Trophoblast cell (in vitro differentiated cells and primary cell): Measurements from ENCODE around the gene KIF26B.
A peak's percentile ranks its signal among the peaks of the same experiment; 100 is the strongest.

ENCODE experiments used
- DNase-seq, 2 donors: peaks; one replicate each; pipeline ENCODE4 v3.0.0-alpha.2; 2016
- H2AFZ ChIP-seq: 2 replicates; pipeline ENCODE4 v1.6.1; 2013; ENCODE audit warnings: low read length, moderate library complexity, mild to moderate bottlenecking; ENCODE audit not compliant: insufficient read depth, poor library complexity
- H2AK5ac ChIP-seq: 2 replicates; pipeline ENCODE4 v1.6.1; 2013; ENCODE audit warnings: mild to moderate bottlenecking, low read length
- H2BK120ac ChIP-seq: 2 replicates; pipeline ENCODE4 v1.6.1; 2013; ENCODE audit warnings: low read length, mild to moderate bottlenecking, moderate library complexity; ENCODE audit not compliant: insufficient read depth, poor library complexity
- H2BK12ac ChIP-seq: 2 replicates; pipeline ENCODE4 v1.6.1; 2013; ENCODE audit warnings: mild to moderate bottlenecking, low read length, moderate library complexity
- H2BK5ac ChIP-seq: 2 replicates; pipeline ENCODE4 v1.6.1; 2013; ENCODE audit warnings: low read length, low read depth, moderate library complexity, mild to moderate bottlenecking; ENCODE audit not compliant: poor library complexity
- H3K14ac ChIP-seq: 2 replicates; pipeline ENCODE4 v1.6.1; 2013; ENCODE audit warnings: mild to moderate bottlenecking, low read length
- H3K18ac ChIP-seq: 2 replicates; pipeline ENCODE4 v1.6.1; 2013; ENCODE audit warnings: mild to moderate bottlenecking, low read length
- H3K23ac ChIP-seq: 2 replicates; pipeline ENCODE4 v1.6.1; 2013; ENCODE audit warnings: low read length
- H3K27ac ChIP-seq: 2 replicates; pipeline ENCODE4 v1.5.1; 2013; ENCODE audit warnings: low read depth, mild to moderate bottlenecking, inconsistent platforms, low read length, moderate library complexity
- H3K27me3 ChIP-seq: 2 replicates; pipeline ENCODE4 v1.6.1; 2013; ENCODE audit warnings: inconsistent platforms, mild to moderate bottlenecking, low read length, moderate library complexity; ENCODE audit not compliant: insufficient read depth
- H3K36me3 ChIP-seq, 2 experiments: 1 replicate in 1 of 2; 2 replicates in 1 of 2; pipeline ENCODE4 v1.6.1; 2013; ENCODE audit warnings: low read length in 2 of 2, mild to moderate bottlenecking in 2 of 2, moderate library complexity in 1 of 2; ENCODE audit not compliant: insufficient read depth in 2 of 2, control insufficient read depth in 1 of 2
- H3K4ac ChIP-seq: 2 replicates; pipeline ENCODE4 v1.6.1; 2013; ENCODE audit warnings: low read depth, mild to moderate bottlenecking, low read length, moderate library complexity
- H3K4me1 ChIP-seq, 2 experiments: 1 replicate in 1 of 2; 2 replicates in 1 of 2; pipeline ENCODE4 v1.6.1; 2013; ENCODE audit warnings: low read length in 2 of 2, mild to moderate bottlenecking in 2 of 2, moderate library complexity in 1 of 2; ENCODE audit not compliant: insufficient read depth in 2 of 2, control insufficient read depth in 1 of 2
- H3K4me2 ChIP-seq: 2 replicates; pipeline ENCODE4 v1.6.1; 2013; ENCODE audit warnings: inconsistent platforms, mild to moderate bottlenecking, low read length, moderate library complexity
- H3K4me3 ChIP-seq: 2 replicates; pipeline ENCODE4 v1.5.1; 2013; ENCODE audit warnings: mild to moderate bottlenecking, low read depth, low read length, inconsistent platforms
- H3K79me1 ChIP-seq: one replicate; pipeline ENCODE4 v1.6.1; 2013; ENCODE audit warnings: low read length
- H3K79me2 ChIP-seq: 2 replicates; pipeline ENCODE4 v1.6.1; 2013; ENCODE audit warnings: low read length, mild to moderate bottlenecking; ENCODE audit not compliant: control insufficient read depth, insufficient read depth, poor library complexity
- H3K9ac ChIP-seq: 2 replicates; pipeline ENCODE4 v1.6.1; 2013; ENCODE audit warnings: mild to moderate bottlenecking, low read length
- H3K9me3 ChIP-seq: 2 replicates; pipeline ENCODE4 v1.6.1; 2013; ENCODE audit warnings: low read depth, mild to moderate bottlenecking, control low read depth, inconsistent platforms, low read length; ENCODE audit not compliant: insufficient read depth
- H4K12ac ChIP-seq: 2 replicates; pipeline ENCODE4 v1.6.1; 2013; ENCODE audit warnings: low read depth, mild to moderate bottlenecking, low read length, moderate library complexity
- H4K8ac ChIP-seq: 2 replicates; pipeline ENCODE4 v1.6.1; 2013; ENCODE audit warnings: low read depth, mild to moderate bottlenecking, low read length, moderate library complexity
- H4K91ac ChIP-seq: one replicate; pipeline ENCODE4 v1.6.1; 2013; ENCODE audit warnings: low read depth, mild to moderate bottlenecking, low read length, moderate library complexity
- WGBS: extraction: QIAGEN DNeasy Blood & Tissue Kit; methylation state at CpG from one replicate; pipeline ENCODE4 v1.1.7; 2013; ENCODE audit warnings: missing lambda C conversion rate; ENCODE audit not compliant: insufficient read length, insufficient coverage; ENCODE audit errors: extremely low coverage; 5-methylcytosine and 5-hydroxymethylcytosine counted together

The KIF26B gene

DNA sequence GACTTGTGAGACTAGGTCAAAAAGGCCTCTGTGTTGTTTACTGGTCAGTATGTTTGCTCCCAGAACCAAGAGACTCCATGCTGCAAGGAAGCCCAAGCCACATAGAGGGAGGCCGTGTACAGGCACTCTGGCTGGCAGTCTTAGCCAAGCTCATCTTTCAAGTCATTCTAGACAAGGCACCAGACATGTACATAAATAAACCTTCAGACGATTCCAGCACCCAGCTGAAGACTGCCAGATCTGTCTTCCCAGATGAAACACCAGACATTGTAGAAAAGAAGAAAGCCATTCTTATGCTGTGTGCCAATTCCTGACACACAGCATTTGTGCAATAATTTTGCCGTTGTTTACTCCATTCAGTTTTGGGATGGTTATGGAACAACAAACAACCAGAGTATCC is 595.5 kb downstream of the KIF26B start:
- peaks cover 4% of the 10 kb centered on the region for H3K79me2 ChIP-seq
- H4K8ac ChIP-seq, result peak overlapping the region; percentile 22
- no peak overlapping the region for H3K23ac ChIP-seq
- H3K27me3 ChIP-seq, result no peaks in the 10 kb centered on the region
- H2BK120ac ChIP-seq, result peak overlapping the region; percentile 41
- peaks cover 22 to 26% of the 10 kb centered on the region in 2 experiments for H3K4me1 ChIP-seq
- no peak for DNase-seq
- H2AK5ac ChIP-seq, result no peak overlapping the region
- H4K91ac ChIP-seq, result peak overlapping the region; percentile 79
- no peak overlapping the region for H3K4ac ChIP-seq
- H2BK12ac ChIP-seq, result peak overlapping the region; percentile 85
- H4K12ac ChIP-seq, result no peak overlapping the region
- no peak overlapping the region for H3K18ac ChIP-seq
- H3K79me1 ChIP-seq, result peaks cover 21% of the 10 kb centered on the region
- peak overlapping the region; percentile 53 for H2BK5ac ChIP-seq
- H2AFZ ChIP-seq, result no peak overlapping the region
- H3K9me3 ChIP-seq, result no peaks in the 10 kb centered on the region
- no peak overlapping the region for H3K4me2 ChIP-seq
- H3K14ac ChIP-seq, result no peak overlapping the region
- H3K27ac ChIP-seq, result peak overlapping the region; percentile 24
- H3K36me3 ChIP-seq, result no peaks in the 10 kb centered on the region
- WGBS, result no CpG with 5 or more reads among the region's 3 CpGs
- no peak overlapping the region for H3K9ac ChIP-seq
- H3K4me3 ChIP-seq, result no peak overlapping the region

DNA sequence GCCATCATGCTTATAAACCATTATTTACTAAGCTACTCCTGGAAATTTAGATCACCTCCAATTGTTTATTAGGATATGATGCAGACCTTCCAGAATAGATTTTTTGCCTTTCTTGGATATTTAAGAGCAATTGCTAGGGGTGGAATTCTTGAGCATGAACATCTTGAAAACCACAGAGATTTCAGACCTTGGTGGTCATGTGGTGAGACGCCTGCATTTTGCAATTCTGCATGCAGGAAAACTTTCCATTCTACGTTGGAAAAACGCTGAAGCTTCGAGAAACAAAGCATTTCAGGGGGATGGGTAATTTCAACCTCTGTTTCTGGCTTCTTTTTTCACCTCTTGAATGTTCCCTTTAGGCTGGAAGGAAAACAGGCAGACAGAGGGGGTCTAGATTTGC is 596.3 kb downstream of the KIF26B start:
- DNase-seq, result peak in 1 of 2 donors; percentile 38
- no peaks in the 10 kb centered on the region for H3K27me3 ChIP-seq
- no peak overlapping the region for H3K9ac ChIP-seq
- no peaks in the 10 kb centered on the region for H3K36me3 ChIP-seq
- no peak overlapping the region for H4K91ac ChIP-seq
- no peak overlapping the region for H3K23ac ChIP-seq
- peaks cover 22 to 26% of the 10 kb centered on the region in 2 experiments for H3K4me1 ChIP-seq
- no peak overlapping the region for H4K8ac ChIP-seq
- no peak overlapping the region for H3K4me3 ChIP-seq
- H2AK5ac ChIP-seq, result no peak overlapping the region
- H2BK120ac ChIP-seq, result no peak overlapping the region
- no peak overlapping the region for H3K4me2 ChIP-seq
- peak overlapping the region; percentile 88 for H3K27ac ChIP-seq
- H3K9me3 ChIP-seq, result no peaks in the 10 kb centered on the region
- peaks cover 4% of the 10 kb centered on the region for H3K79me2 ChIP-seq
- H4K12ac ChIP-seq, result no peak overlapping the region
- H3K4ac ChIP-seq, result no peak overlapping the region
- WGBS, result no CpG with 5 or more reads among the region's 4 CpGs
- no peak overlapping the region for H3K18ac ChIP-seq
- peaks cover 21% of the 10 kb centered on the region for H3K79me1 ChIP-seq
- H3K14ac ChIP-seq, result no peak overlapping the region
- H2BK5ac ChIP-seq, result no peak overlapping the region
- H2BK12ac ChIP-seq, result no peak overlapping the region
- H2AFZ ChIP-seq, result no peak overlapping the region

DNA sequence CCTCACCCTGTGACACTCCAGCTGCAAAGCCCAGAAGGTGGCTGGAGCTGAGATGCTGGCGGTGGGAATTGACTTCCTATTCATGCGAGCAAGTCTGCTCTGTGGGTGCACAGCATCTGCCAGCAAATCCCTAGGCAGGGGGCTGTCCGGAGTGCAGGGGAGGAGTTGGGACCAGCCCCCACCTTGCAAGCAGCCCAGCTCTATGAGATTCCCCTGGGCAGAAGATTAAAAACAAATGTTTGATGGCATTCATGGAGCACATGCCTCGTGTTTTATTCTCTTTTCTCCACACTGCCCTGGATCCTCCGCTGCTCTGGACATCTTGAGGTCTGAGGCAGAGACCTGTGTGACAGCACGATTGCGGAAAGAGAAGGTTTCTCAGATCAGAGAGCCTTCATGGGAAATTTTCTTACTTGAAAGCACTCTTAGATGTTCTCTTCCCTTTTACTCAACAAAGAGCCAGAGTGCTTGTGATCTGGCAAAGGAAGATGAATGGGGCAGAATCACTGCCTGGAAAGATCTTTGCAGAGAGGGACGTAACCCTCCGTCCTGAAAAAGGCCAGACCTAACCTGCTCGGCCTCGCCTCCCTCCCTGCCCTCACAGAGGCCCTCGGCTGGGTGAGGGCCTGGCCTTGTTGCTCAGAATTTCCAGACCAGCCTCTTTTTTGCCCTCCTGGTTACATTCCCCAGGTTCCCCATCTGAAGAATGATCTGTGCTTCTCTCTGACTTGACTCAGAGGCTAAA is 597.1 kb downstream of the KIF26B start:
- Histone ChIP-seq H2AK5ac (no peak overlapping the region), H4K8ac (peak overlapping the region; percentile 34), H3K79me2 (peaks cover 4% of the 10 kb centered on the region), H3K79me1 (peaks cover 21% of the 10 kb centered on the region), H3K4me3 (no peak overlapping the region), H2AFZ (peak overlapping the region; percentile 9), H3K14ac (peak overlapping the region; percentile 66), H2BK120ac (peak overlapping the region; percentile 37), H3K27ac (peak overlapping the region; percentile 88), H2BK12ac (peak overlapping the region; percentile 50), H3K4me1 (peaks cover 22 to 26% of the 10 kb centered on the region in 2 experiments), H4K12ac (no peak overlapping the region), H3K9ac (no peak overlapping the region), H3K4me2 (peak overlapping the region; percentile 3), H3K9me3 (no peaks in the 10 kb centered on the region), H4K91ac (peak overlapping the region; percentile 83), H3K27me3 (no peaks in the 10 kb centered on the region), H3K18ac (peak overlapping the region; percentile 13), H2BK5ac (peak overlapping the region; percentile 47), H3K4ac (peak overlapping the region; percentile 2), H3K36me3 (no peaks in the 10 kb centered on the region), H3K23ac (no peak overlapping the region)
- peak; percentile 18 to 70 for DNase-seq
- no CpG with 5 or more reads among the region's 12 CpGs for WGBS

DNA sequence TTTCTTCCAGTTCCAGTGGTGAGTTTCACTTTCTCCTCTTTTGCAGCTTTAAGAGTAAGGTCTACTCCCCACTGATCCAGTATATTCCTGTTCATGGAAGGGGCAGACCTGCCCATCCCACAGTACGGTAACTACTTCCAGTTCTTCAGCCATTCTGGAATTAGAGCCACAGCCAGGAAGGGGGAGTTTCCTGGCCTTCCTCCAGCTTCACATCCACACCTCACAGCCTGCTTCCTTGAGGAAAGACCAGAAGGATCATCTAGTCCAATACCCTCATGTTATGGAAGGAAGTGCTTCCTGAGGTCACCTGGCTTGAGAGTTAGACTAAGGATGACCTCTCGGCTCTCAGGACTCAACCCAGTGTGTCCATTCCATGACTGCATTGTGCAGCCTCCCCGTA is 597.8 kb downstream of the KIF26B start:
- H2BK12ac ChIP-seq, result peak overlapping the region; percentile 69
- peak overlapping the region; percentile 6 for H2AFZ ChIP-seq
- H3K4ac ChIP-seq, result peak overlapping the region; percentile 6
- peak overlapping the region; percentile 88 for H4K91ac ChIP-seq
- peak overlapping the region; percentile 80 for H3K18ac ChIP-seq
- H3K4me1 ChIP-seq, result peaks cover 22 to 26% of the 10 kb centered on the region in 2 experiments
- H4K8ac ChIP-seq, result peak overlapping the region; percentile 42
- H3K14ac ChIP-seq, result peak overlapping the region; percentile 64
- H3K9ac ChIP-seq, result no peak overlapping the region
- H4K12ac ChIP-seq, result peak overlapping the region; percentile 4
- no CpG with 5 or more reads among the region's 3 CpGs for WGBS
- H3K36me3 ChIP-seq, result no peaks in the 10 kb centered on the region
- H3K79me2 ChIP-seq, result peaks cover 4% of the 10 kb centered on the region
- no peak overlapping the region for H3K23ac ChIP-seq
- DNase-seq, result no peak
- H3K27ac ChIP-seq, result peak overlapping the region; percentile 88
- no peak overlapping the region for H3K4me2 ChIP-seq
- H3K9me3 ChIP-seq, result no peaks in the 10 kb centered on the region
- no peak overlapping the region for H3K4me3 ChIP-seq
- peak overlapping the region; percentile 25 for H2AK5ac ChIP-seq
- H2BK5ac ChIP-seq, result peak overlapping the region; percentile 90
- peak overlapping the region; percentile 74 for H2BK120ac ChIP-seq
- peaks cover 21% of the 10 kb centered on the region for H3K79me1 ChIP-seq
- no peaks in the 10 kb centered on the region for H3K27me3 ChIP-seq
